Neural cell (in vitro differentiated cells): ENCODE results near the gene ANKS1B. TPM values are rescaled to one million over a fixed set of nuclear protein-coding genes. Genes with fewer than 3 reads are reported as not detected.

Source experiments
- H2AFZ ChIP-seq: fragments of 200-600, 300-800 bp; sonication (generic), shearing (Covaris generic); 2 replicates; pipeline ENCODE4 v1.6.0; 2014; ENCODE audit warnings: low read depth, mild to moderate bottlenecking, antibody characterized with exemption, low read length, moderate library complexity
- H3F3A ChIP-seq: fragments of 200-600 bp; shearing (Covaris generic); 2 replicates; pipeline ENCODE4 v1.6.1; 2016; ENCODE audit warnings: mild to moderate bottlenecking, moderate library complexity, mixed read lengths, antibody characterized with exemption, low read length; ENCODE audit not compliant: insufficient read depth, poor library complexity, severe bottlenecking
- H3K27ac ChIP-seq: fragments of 200-600, 300-800 bp; sonication (generic), shearing (Covaris generic); 2 replicates; pipeline ENCODE4 v1.5.1; 2014; ENCODE audit warnings: mild to moderate bottlenecking, low read length, moderate library complexity
- H3K27me3 ChIP-seq: fragments of 300-800, 200-600 bp; sonication (generic), shearing (Covaris generic); 2 replicates; pipeline ENCODE4 v1.6.0; 2014; ENCODE audit warnings: mild to moderate bottlenecking, low read depth, low read length, moderate library complexity; ENCODE audit not compliant: insufficient read depth
- H3K36me3 ChIP-seq: fragments of 300-800, 200-600 bp; sonication (generic), shearing (Covaris generic); 2 replicates; pipeline ENCODE4 v1.5.1; 2014; ENCODE audit warnings: mild to moderate bottlenecking, antibody characterized with exemption, low read length, moderate library complexity; ENCODE audit not compliant: insufficient read depth
- H3K4me2 ChIP-seq: fragments of 300-800, 200-600 bp; sonication (generic), shearing (Covaris generic); 2 replicates; pipeline ENCODE4 v1.6.0; 2014; ENCODE audit warnings: mild to moderate bottlenecking, low read length
- H3K4me3 ChIP-seq: fragments of 300-800, 200-600 bp; sonication (generic), shearing (Covaris generic); 2 replicates; pipeline ENCODE4 v1.5.1; 2014; ENCODE audit warnings: mild to moderate bottlenecking, low read length, moderate library complexity
- H3K79me2 ChIP-seq: fragments of 200-600 bp; shearing (Covaris generic); replicated peaks from 2 replicates; pipeline ENCODE4 v1.6.0; 2014; ENCODE audit warnings: mild to moderate bottlenecking, low read length, moderate library complexity; ENCODE audit not compliant: insufficient read depth
- H3K9ac ChIP-seq: fragments of 300-800, 200-600 bp; sonication (generic), shearing (Covaris generic); 2 replicates; pipeline ENCODE4 v1.6.1; 2016; ENCODE audit warnings: mild to moderate bottlenecking, low read length, mixed read lengths
- H3K9me2 ChIP-seq: fragments of 200-600 bp; shearing (Covaris generic); 2 replicates; pipeline ENCODE4 v1.6.1; 2016; ENCODE audit warnings: mild to moderate bottlenecking, low read length, mixed read lengths; ENCODE audit not compliant: insufficient read depth
- H3K9me3 ChIP-seq: fragments of 200-600, 300-800 bp; sonication (generic), shearing (Covaris generic); 2 replicates; pipeline ENCODE4 v1.6.1; 2016; ENCODE audit warnings: mild to moderate bottlenecking, mixed run types, low read length, moderate library complexity, mixed read lengths
- H4K20me1 ChIP-seq: fragments of 200-600 bp; shearing (Covaris generic); 2 replicates; pipeline ENCODE4 v1.6.1; 2016; ENCODE audit warnings: mild to moderate bottlenecking, mixed run types; ENCODE audit not compliant: insufficient read depth
- CTCF ChIP-seq: fragments of 450-650 bp; IDR thresholded peaks from 2 replicates; pipeline ENCODE4 v1.5.1; 2014; ENCODE audit warnings: antibody characterized with exemption, mild to moderate bottlenecking, moderate library complexity; ENCODE audit not compliant: poor library complexity, severe bottlenecking
- EP300 ChIP-seq: fragments of 450-650 bp; conservative IDR thresholded peaks from 2 replicates; pipeline ENCODE4 v1.6.1; 2014; ENCODE audit warnings: antibody characterized with exemption, mild to moderate bottlenecking, moderate library complexity; ENCODE audit not compliant: poor library complexity, severe bottlenecking
- EZH2 ChIP-seq: fragments of 200-600, 300-800 bp; shearing (Covaris generic), sonication (generic); IDR thresholded peaks from 2 replicates; pipeline ENCODE4 v1.6.1; 2014; ENCODE audit warnings: antibody characterized with exemption, low read length, borderline replicate concordance, mild to moderate bottlenecking; ENCODE audit not compliant: insufficient read depth, poor library complexity, severe bottlenecking
- MXI1 ChIP-seq: fragments of 450-650 bp; conservative IDR thresholded peaks from 2 replicates; pipeline ENCODE4 v1.6.1; 2014; ENCODE audit warnings: antibody characterized with exemption, mild to moderate bottlenecking; ENCODE audit not compliant: poor library complexity, severe bottlenecking
- POLR2AphosphoS5 ChIP-seq: IDR thresholded peaks from 2 replicates; pipeline ENCODE4 v1.6.1; 2012
- RAD21 ChIP-seq: fragments of 450-650 bp; conservative IDR thresholded peaks from 2 replicates; pipeline ENCODE4 v1.6.1; 2014; ENCODE audit warnings: antibody characterized with exemption, mild to moderate bottlenecking, moderate library complexity
- REST ChIP-seq: IDR thresholded peaks from 2 replicates; pipeline ENCODE4 v1.6.1; 2012; ENCODE audit warnings: borderline replicate concordance
- SMC3 ChIP-seq: fragments of 450-650 bp; conservative IDR thresholded peaks from 2 replicates; pipeline ENCODE4 v1.6.1; 2014; ENCODE audit warnings: antibody characterized with exemption, mild to moderate bottlenecking, moderate library complexity; ENCODE audit not compliant: poor library complexity
- TAF1 ChIP-seq: IDR thresholded peaks from 2 replicates; pipeline ENCODE4 v1.6.1; 2012; ENCODE audit warnings: low read depth
- polyA plus RNA-seq: library from polyadenylated mRNA; depleted of rRNA; stranded (reverse); fragments of >200 nt; gene quantifications from 2 replicates; pipeline ENCODE4 v1.2.3, GENCODE V29; 2014

Gene ANKS1B
- polyA plus RNA-seq, 1 donor from 2014 or later: 65.6 TPM

GRCh38 chr12:98885778-98886177 lies 1099.0 kb downstream of the ANKS1B start:
- Histone ChIP-seq H3K9me2 (no peaks in the 10 kb centered on the region), H3K4me3 (no peak overlapping the region), H3K79me2 (peaks cover 28% of the 10 kb centered on the region), H4K20me1 (no peaks in the 10 kb centered on the region), H3K4me2 (no peak overlapping the region), H2AFZ (no peak overlapping the region), H3K36me3 (no peaks in the 10 kb centered on the region), H3F3A (no peaks in the 10 kb centered on the region), H3K9ac (no peak overlapping the region), H3K27me3 (no peaks in the 10 kb centered on the region), H3K27ac (no peak overlapping the region), H3K9me3 (no peaks in the 10 kb centered on the region)
- TF ChIP-seq REST (no peak), POLR2AphosphoS5 (no peak), TAF1 (no peak), SMC3 (no peak), EP300 (no peak), CTCF (no peak), EZH2 (no peak), RAD21 (no peak), MXI1 (no peak)

GRCh38 chr12:98883231-98883630 lies 1101.5 kb downstream of the ANKS1B start:
- Histone ChIP-seq H3F3A (no peaks in the 10 kb centered on the region), H3K9me2 (no peaks in the 10 kb centered on the region)

More at GRCh38 chr12:98883231-98883630, 1101.5 kb downstream of the ANKS1B start:
- H3K9me3 ChIP-seq: no peaks in the 10 kb centered on the region
- no peak overlapping the region for H3K4me2 ChIP-seq
- no peaks in the 10 kb centered on the region for H3K36me3 ChIP-seq
- no peaks in the 10 kb centered on the region for H3K27me3 ChIP-seq
- H4K20me1 ChIP-seq: no peaks in the 10 kb centered on the region
- H2AFZ ChIP-seq: no peak overlapping the region
- no peak overlapping the region for H3K27ac ChIP-seq
- peaks cover 17% of the 10 kb centered on the region for H3K79me2 ChIP-seq
- H3K4me3 ChIP-seq: no peak overlapping the region
- H3K9ac ChIP-seq: no peak overlapping the region
- no peak for TF ChIP-seq MXI1
- no peak for TF ChIP-seq REST
- TF ChIP-seq SMC3: no peak
- no peak for TF ChIP-seq TAF1
- TF ChIP-seq RAD21: no peak
- TF ChIP-seq POLR2AphosphoS5: no peak
